ENCODE measurements around the gene NMRAL1.
A peak's percentile ranks its signal among the peaks of the same experiment; 100 is the strongest.

GRCh38 chr16:4511441-4512082, 37.1 kb upstream of the NMRAL1 start:
- peak; percentile 69 for TF ChIP-seq CTCF (IDR thresholded peaks at IDR 0.05)
- TF ChIP-seq EZH2 (IDR thresholded peaks at IDR 0.05): no peak
